GM21717 (cell line): ENCODE data around the gene IL17RB.
A peak's percentile ranks its signal among the peaks of the same experiment; 100 is the strongest.

Source experiments
- ATAC-seq: cut with Tn5 transposase; IDR thresholded peaks from one replicate; pipeline ENCODE4 v1.9.1; 2021; ENCODE audit warnings: mild to moderate bottlenecking, moderate library complexity; ENCODE audit not compliant: unreplicated experiment

The IL17RB gene, protein sequence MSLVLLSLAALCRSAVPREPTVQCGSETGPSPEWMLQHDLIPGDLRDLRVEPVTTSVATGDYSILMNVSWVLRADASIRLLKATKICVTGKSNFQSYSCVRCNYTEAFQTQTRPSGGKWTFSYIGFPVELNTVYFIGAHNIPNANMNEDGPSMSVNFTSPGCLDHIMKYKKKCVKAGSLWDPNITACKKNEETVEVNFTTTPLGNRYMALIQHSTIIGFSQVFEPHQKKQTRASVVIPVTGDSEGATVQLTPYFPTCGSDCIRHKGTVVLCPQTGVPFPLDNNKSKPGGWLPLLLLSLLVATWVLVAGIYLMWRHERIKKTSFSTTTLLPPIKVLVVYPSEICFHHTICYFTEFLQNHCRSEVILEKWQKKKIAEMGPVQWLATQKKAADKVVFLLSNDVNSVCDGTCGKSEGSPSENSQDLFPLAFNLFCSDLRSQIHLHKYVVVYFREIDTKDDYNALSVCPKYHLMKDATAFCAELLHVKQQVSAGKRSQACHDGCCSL

DNA sequence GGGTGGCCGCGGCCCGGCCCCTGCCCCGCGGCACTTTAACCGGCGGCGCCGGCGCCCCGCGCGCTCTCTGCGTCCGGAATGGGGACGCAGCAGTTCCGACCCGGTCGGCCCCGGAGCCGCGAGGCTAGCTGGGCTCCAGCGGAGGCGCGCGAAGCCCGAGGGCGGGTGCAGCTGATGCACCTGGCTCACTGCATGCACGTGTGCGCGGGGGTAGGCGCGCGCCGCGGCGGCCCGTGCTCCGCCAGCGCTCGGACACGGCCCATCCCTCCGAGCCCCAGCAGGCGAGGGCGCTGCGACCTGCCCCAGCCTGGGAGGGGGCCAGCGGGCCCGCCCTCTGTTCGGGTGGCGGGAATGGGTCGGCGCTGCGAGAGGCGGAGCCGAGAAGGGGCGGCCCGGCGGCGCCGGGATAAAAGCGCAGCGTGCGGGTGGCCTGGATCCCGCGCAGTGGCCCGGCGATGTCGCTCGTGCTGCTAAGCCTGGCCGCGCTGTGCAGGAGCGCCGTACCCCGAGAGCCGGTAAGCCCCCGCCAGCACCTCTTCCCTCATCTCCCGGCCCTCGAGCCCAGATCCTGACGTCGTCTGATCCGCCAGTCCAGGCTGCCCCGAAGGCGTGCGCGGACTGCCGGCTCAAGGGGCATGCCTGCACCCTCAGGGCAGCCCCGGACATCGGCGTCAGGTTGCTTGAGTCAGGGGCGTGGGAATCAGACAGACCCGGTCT lies at the start of gene IL17RB, which contains the start of gene CHDH:
IL17RB (plus strand) TSS at position 435 of the 717 bp plus-strand sequence; CDS start at position 456, 21 bp downstream.
CHDH (minus strand) TSS at position 286 of the 717 bp plus-strand sequence. CDS start 22,411 bp downstream, outside the sequence.
- ATAC-seq: no peak

DNA sequence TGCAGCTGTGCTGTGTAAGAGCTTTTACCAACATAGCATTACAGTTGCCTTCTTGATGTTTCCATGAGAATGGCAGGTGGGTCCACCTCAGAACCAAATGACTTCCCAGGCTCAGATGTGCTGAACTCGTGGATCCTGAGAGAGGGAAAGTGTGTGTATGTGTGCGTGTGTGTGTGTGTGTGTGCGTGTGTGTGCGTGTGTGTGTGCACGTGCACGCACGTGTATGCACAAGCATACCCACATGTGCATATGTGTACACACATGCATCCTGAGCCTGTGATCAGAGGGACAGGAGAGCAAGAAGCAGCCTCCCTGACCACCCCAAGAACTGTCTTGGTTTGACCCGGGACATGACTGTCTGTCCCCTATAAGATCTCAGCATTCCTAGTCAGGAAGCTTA lies 48.2 kb upstream of the IL17RB start:
- no peak for ATAC-seq

DNA sequence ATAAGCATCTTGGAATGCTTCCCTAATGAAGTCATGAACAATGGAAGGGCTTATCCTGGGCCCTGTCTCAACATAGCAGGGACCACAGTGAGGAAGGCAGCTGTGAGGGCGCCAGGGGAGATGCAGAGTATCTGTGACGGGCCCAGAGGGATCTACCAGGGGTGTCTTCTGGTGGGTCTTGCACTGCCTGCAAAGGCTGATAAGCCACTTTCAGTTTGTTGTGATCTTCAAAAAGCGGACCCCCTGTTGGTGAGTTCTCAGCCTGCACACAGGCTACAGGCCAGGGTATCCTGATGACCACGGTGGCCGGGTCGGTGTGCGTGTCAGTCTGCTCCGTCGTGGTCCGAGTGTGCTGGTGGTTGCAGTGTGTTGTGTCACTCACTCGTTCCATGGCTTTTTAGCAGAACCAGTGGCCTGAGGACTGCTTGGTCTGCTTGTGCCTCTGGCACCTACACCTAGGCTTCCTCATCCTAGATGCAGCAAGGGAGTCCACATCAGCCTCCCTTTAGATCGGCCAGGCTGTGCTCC lies 47.0 kb upstream of the IL17RB start:
- ATAC-seq: no peak

DNA sequence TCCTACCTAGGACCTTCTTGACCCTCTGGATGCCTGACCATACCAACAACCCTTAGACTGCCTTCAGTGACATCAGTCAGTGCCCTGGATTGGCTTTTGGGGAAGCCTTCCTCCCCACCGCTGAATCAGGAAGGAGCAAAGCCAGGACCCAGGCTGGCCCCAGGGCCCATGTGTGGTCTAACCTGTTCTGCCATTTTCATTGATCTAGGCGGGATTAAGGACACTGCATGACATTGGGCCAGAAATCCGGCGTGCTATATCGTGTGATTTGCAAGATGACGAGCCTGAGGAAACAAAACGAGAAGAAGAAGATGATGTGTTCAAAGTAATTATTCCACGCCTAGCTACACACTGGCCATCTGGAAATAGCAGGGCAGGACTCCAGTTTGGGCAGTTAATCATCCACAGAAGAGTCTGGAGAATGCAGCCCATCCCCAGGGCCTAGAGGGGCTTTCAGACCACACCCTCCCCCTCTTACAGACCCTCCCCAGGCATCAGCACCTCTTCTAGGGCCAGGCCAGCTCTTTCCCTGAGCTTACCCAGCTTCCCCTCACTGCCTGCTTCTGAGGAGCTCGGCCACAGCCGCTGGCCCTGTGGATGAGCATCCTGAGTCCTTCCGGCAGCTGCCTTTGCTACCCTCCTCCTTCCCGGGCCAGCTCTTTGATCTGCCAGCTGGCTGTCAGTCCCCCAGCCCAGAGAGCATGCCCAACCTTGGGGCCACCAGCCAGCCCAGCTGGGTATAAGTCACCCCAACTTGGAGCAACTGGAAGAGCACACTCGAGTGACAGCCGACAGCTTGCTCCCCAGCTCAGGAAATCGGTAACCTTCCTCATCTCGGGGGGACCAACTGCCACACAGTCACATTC lies 46.1 kb upstream of the IL17RB start:
- no peak for ATAC-seq

DNA sequence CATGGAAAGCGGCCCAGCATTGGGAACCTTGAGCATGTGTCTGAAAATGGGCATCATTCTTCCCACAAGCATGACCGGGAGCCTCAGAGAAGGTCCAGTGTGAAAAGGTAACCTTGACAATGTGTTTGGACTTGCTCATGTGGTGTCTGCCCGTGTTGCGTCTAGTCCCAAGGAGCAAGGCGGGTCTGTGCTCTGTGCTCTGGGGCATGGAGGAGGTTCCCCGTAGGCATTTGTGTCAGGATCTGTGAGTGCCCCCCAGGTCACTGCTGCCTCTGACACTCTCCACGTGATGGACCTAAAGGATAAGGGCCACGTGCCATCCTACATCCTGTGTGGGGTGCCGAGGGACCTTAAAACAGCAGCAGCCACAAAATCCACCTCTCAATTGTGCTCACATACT lies 45.0 kb upstream of the IL17RB start:
- no peak for ATAC-seq

DNA sequence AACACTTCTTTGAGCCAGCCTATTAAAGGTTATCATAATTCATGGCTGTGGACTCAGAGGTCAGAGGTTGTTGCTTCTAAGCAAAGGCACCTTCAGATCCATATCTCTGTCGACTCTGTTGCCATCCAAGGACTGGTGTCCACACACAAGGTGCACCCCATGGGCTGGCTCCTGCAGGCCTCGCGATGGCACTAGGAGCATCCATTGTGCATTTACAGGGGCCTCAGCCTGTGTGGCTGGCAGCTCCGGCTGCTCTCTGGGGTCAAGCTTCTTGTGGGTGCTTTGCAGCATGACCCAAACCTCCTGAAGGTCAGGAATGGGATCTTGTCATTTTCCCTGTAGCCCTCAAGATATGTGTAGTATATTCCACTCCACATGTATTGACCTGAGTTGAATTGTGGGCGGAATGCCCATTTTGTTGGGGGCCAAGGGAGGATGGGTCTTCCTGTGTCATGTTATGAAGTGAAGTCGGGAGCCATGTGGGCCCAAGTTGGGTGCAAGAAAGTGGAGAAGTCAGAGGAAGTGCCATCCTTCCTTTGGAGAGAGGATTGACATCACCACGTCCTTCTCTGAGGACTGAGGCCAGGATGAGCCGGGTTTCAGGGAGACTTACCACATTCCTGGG lies 44.0 kb upstream of the IL17RB start:
- no peak for ATAC-seq

DNA sequence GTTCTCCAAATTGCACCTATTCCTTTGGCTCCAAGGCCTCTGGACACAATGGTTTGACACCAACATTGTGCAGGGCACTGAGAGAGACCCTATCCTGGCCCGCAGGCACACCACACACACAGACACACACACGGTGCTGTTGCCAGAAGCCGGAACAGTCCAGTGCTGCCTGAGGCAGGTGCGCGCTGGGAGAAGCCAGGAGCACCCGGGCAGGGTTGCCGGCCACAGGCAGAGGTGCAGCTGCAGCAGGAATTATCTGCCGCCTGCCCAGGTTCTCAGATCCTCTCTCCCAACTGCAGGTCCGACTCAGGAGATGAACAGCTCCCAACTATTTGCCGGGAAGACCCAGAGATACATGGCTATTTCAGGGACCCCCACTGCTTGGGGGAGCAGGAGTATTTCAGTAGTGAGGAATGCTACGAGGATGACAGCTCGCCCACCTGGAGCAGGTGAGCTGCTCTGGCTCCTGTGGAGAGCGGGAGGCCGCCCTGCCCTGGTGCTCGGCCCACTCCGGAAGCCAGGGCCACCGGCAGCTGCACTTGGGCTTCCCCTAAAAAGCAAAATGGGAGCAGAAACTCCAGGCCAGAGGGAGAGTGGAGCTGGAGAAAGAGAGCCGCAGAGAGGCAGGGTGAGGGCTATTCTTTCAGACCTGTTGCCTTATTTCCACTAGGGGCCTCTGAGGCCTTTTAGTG lies 43.1 kb upstream of the IL17RB start:
- ATAC-seq: no peak

DNA sequence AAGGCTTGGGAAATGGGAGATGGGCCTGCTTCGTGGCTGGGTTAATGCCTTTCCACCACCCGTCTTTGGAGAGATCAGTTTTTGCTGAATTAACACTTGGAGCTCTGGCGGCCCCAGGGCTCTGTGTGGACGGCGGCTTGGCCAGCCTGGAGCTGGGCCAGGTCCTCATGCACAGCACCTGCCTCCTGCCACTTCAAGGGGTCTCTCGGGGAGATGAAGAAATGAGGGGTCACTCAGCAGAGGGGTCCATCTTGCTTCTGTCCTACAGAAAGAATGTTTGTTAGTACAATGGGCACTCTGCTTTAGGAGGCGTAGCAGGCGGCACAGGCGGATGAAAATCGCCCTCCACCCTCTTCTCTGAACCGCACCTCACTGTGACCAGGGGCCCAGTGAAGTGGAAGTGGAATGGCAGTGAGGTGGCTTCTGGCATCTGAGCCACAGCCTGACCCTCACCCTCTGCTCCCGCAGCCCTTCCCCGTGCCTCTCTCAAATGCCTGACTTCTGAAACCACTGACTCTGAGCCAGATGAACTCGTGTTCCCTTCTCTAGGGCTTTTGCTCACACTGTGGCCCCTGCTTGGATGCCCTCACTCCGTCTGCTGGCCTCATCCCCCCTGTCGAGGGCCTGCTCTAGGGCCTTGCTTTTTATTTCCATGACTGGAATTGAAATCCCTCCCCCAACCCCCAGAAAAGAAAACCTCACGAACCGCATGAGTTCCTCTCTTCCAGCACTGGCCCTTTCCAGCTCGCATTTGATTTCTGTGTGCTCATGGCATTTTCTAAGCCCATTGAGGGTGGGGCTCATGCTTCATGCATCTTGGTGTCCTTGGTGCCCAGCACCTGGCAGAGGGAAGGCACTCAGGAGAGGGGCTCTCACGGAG lies 42.3 kb upstream of the IL17RB start:
- no peak for ATAC-seq

DNA sequence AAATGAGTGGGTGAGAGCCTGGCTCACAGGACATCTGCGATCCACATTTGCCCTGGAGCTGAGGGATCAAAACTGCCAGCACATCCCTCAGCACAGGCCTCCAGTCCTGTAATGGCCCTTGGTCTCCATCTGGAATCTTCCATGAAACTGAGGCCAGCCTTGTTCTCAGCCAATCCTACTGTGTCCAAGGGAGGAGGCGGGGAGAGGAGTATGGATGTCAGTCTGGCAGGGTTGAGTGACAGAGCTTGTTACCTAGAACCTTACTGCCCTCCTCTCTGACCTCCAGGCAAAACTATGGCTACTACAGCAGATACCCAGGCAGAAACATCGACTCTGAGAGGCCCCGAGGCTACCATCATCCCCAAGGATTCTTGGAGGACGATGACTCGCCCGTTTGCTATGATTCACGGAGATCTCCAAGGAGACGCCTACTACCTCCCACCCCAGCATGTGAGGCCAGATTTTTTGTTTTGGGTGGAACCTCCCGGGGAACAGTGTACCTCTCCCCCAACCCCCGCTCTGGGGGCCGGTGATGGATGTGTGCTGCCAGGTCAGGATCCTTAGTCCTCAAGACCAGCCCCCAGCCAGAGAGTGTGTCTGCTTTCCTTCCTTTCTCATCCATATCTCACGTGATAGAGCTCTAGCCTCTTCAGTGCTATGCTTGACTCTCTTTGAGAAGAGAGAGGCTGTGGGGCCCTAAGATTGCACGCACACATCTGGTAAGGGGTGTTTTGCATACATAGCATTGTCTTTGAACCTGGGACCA lies 41.5 kb upstream of the IL17RB start:
- peak; percentile 65 for ATAC-seq

DNA sequence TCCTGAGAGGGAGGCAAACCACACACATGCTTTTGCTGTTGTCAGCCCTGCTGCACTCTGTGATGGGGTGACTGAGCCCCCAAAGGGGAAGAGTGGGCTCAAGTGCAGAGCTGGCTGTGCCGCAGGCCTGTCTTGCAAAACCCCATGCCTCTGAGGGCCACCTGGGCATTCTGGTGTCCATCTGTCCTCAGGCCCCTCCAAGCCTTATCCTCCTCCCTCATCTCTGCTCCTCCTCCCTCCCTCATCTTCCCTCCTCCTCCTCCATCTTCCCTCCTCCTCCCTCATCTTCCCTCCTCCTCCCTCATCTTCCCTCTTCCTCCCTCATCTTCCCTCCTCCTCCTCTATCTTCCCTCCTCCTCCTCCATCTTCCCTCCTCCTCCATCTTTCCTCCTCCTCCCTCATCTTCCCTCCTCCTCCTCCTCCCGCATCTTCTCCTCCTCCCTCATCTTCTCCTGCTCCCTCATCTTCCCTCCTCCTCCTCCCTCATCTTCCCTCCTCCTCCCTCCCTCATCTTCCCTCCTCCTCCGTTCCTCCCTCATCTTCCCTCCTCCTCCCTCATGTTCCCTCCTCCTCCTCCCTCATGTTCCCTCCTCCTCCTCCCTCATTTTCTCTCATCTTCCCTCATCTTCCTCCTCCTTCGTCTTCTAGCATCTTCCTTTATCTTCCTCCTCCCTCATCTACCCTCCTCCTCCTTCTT lies 40.8 kb upstream of the IL17RB start:
- ATAC-seq: no peak

DNA sequence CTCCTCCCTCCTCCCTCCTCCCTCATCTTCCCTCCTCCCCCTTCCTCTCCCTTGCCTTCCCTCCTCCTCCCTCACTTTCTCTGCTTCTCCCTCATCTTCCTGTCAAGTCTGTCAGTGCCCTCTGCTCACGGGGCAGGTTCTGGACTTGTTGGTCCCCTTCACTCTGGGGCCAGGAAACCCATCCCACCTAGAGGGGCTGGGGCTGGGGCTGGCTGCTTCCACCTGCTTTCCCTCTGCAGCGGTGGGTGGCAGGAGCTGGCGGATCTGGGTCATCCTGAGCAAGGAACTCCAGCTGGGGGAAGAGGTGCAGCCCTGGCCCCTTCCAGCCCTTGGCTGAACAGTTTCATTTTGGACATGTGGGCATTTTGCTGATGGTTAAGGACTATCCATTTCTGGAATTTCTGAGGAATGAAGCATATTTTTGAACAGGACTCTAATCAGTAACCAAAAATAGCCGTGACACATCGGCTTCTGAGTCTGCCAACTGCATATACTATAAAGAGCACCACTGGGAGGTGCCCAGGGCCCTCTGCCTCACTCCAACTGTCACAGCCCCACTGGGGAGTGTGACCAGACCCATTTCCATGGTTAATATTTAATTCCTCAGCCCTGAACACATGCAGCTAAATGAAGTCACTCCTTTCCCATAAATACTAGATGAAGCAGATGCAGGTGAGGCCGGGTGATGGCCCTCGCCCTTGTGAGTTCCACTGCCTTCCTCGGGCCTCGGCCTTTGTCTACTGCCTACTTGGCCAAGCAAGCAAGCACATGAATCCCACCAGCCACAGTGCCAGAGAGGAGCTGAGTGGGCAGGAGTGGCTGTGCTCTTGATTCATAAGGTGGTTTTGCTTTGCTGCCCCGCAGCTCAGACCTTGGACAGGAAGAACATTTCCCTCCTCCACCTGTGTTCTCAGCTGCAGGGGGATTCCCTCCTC lies 39.9 kb upstream of the IL17RB start:
- ATAC-seq: no peak

DNA sequence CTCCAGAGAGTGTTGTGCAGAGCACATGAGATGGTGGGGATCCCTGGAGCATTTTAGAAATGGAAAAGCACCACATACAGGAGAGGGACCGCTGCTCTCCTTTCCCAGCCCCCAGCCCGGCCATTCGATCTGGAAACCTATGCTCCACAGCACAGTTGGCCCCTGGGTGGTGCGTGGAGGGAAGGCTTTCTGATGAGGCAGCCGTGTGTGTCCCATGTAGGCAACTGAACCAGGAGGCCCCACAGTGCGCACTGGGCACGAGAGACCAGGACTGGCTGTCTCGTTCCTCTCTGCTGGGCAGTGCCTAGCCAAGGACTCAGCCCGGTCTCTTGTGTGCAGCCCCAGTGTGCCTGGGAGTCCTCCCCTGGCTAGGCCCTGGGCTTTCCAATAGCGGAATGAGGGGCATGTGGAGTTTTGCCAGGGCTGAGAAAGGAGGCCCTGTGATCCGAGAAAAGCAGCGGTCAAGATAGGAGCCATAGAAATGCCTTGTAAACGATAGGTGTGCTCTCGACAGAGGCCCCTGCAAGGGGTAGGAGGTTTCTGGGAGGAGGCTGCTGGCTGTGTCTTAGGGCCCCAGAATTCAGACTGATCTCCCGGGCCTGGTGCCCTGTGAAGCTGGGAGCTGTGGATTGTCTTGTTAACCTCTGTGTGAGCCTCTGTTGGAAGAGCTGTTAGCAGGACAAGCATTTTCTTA lies 39.1 kb upstream of the IL17RB start:
- ATAC-seq: no peak

DNA sequence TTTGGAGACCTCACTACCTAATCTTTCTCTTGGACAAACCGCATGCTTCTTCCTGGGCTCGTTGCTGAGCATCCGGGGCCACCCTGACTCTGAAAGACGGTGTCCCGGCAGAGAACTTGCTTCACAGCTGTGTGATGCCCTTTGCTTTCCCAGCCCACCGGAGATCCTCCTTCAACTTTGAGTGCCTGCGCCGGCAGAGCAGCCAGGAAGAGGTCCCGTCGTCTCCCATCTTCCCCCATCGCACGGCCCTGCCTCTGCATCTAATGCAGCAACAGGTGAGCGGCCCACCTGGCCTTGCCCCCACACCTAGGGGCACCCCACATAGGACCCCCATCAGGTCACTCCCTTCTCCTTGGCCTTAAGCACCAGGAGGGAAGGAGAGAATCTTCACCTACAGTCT lies 37.9 kb upstream of the IL17RB start:
- ATAC-seq: no peak

DNA sequence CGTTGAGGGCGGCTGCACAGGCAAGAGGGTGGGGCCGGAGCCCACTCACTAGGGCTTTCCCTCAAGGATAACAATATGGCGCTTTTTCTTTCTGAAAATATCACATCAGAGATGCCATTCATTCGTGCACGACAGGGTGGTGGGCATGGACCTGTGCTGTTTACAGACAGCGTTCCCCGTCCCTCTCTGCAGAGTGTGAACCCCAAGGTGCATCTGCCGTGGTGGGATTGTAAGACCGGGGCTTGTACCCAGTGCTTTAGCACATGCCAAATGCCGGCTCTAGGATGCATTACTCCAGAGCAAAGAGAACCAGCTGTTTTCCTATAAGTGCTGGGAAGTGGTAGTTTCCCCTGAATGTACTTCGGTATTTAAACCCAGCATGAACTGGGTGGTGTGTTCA lies 37.1 kb upstream of the IL17RB start:
- no peak for ATAC-seq

DNA sequence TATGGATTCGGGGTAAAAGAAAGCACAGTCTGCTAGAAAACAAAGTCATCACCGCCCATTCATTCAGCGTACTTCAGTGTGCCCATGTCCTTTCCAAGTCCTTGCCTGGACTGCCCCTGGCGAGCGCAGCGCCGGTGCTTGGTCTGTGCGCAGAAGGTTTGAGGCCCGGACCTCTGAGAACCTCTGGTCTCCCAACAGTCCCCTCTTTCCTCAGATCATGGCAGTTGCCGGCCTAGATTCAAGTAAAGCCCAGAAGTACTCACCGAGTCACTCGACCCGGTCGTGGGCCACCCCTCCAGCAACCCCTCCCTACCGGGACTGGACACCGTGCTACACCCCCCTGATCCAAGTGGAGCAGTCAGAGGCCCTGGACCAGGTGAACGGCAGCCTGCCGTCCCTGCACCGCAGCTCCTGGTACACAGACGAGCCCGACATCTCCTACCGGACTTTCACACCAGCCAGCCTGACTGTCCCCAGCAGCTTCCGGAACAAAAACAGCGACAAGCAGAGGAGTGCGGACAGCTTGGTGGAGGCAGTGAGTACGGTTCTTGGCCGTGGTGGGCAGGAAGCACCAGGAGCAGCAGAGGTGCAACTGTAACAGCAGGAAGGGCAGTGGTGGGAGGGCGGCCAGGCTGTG lies 36.5 kb upstream of the IL17RB start:
- ATAC-seq: no peak
